Measurements from ENCODE around the gene FAM180A.

- no peak for TF ChIP-seq CTCF (IDR thresholded peaks at IDR 0.05 in 2 of 3, conservative IDR thresholded peaks at IDR 0.05 in 1 of 3; ENCODE audit: control insufficient read depth in 2 of 3, extremely low read depth in 1 of 3, insufficient read depth in 1 of 3, low read depth in 3 of 3, low read length in 3 of 3)
- no peak for TF ChIP-seq NRF1 (conservative IDR thresholded peaks at IDR 0.05; ENCODE audit: low read depth, low read length)
- no peak for TF ChIP-seq ZNF384 (IDR thresholded peaks at IDR 0.05; ENCODE audit: borderline replicate concordance, low read depth, low read length)
- TF ChIP-seq SMC3 (IDR thresholded peaks at IDR 0.05; ENCODE audit: borderline replicate concordance, low read length): no peak
Observed at GRCh38 chr7:135756191-135756590, 7.6 kb upstream of the FAM180A start.

Measured in GM12878 (cell line).